Hepatocyte (in vitro differentiated cells): Measurements from ENCODE around the gene GMPR.

Source experiments
- CTCF ChIP-seq: fragments of 200-600 bp; sonication (generic); IDR thresholded peaks from 2 replicates; pipeline ENCODE4 v1.5.1; 2016; ENCODE audit warnings: antibody characterized with exemption, mild to moderate bottlenecking; ENCODE audit not compliant: poor library complexity
- EZH2phosphoT487 ChIP-seq: fragments of 200-600 bp; sonication (generic); IDR thresholded peaks from one replicate; pipeline ENCODE4 v1.6.1; 2018; ENCODE audit warnings: antibody characterized with exemption, mild to moderate bottlenecking, low read depth, moderate library complexity; ENCODE audit not compliant: unreplicated experiment, severe bottlenecking

GRCh38 chr6:16264785-16265184 lies 26.4 kb downstream of the GMPR start:
- TF ChIP-seq CTCF (no peak), EZH2phosphoT487 (no peak)
